GM12875 (cell line): ENCODE data around the gene TFEC.
"Not testable (repeated sequence)": the region's sequence is repeated elsewhere in the genome, so short reads cannot be mapped to it uniquely, and the experiment has no call there.

ENCODE experiments used
- H3K4me3 ChIP-seq: one replicate; pipeline ENCODE4 v1.5.1; 2011; ENCODE audit warnings: low read depth, low read length, control low read depth
- TF ChIP-seq, protein P1 (sequence below): IDR thresholded peaks from 2 replicates; pipeline ENCODE4 v1.5.1; 2011; ENCODE audit warnings: low read depth, mild to moderate bottlenecking, control low read depth, inconsistent platforms, low read length, moderate library complexity, borderline replicate concordance; ENCODE audit not compliant: insufficient read depth

The TFEC gene

DNA sequence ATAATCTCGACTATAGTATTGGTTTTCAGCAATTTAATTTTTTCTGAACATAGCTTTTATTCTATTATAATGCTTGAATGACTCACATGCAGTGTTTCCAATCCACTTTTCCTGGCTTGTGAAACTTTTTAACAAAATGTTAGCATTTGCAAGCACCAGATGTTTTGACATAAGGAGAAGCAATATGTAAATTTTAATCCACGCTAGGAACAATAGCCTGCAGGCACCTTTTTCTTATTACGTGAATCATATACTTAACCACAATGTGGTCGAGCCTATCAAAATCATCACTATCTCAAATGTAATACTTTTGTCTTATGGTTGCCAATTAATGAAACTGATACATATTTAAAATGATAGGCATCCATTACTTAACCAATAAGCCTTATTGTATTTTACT, 97.1 kb downstream of the TFEC start:
- TF ChIP-seq, protein P1, sequence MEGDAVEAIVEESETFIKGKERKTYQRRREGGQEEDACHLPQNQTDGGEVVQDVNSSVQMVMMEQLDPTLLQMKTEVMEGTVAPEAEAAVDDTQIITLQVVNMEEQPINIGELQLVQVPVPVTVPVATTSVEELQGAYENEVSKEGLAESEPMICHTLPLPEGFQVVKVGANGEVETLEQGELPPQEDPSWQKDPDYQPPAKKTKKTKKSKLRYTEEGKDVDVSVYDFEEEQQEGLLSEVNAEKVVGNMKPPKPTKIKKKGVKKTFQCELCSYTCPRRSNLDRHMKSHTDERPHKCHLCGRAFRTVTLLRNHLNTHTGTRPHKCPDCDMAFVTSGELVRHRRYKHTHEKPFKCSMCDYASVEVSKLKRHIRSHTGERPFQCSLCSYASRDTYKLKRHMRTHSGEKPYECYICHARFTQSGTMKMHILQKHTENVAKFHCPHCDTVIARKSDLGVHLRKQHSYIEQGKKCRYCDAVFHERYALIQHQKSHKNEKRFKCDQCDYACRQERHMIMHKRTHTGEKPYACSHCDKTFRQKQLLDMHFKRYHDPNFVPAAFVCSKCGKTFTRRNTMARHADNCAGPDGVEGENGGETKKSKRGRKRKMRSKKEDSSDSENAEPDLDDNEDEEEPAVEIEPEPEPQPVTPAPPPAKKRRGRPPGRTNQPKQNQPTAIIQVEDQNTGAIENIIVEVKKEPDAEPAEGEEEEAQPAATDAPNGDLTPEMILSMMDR, result no peak
- no peak overlapping the region for H3K4me3 ChIP-seq

- TF ChIP-seq, protein P1, result no peak
- H3K4me3 ChIP-seq, result no peak overlapping the region
Observed at GRCh38 chr7:115932880-115933279, 97.7 kb downstream of the TFEC start.

DNA sequence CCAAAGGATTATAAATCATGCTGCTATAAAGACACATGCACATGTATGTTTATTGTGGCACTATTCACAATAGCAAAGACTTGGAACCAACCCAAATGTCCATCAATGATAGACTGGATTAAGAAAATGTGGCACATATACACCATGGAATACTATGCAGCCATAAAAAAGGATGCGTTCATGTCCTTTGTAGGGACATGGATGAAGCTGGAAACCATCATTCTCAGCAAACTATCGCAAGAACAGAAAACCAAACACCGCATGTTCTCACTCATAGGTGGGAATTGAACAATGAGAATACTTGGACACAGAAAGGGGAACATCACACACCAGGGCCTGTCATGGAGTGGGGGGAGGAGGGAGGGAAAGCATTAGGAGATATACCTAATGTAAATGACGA, 100.4 kb downstream of the TFEC start:
- not testable (repeated sequence) for H3K4me3 ChIP-seq

DNA sequence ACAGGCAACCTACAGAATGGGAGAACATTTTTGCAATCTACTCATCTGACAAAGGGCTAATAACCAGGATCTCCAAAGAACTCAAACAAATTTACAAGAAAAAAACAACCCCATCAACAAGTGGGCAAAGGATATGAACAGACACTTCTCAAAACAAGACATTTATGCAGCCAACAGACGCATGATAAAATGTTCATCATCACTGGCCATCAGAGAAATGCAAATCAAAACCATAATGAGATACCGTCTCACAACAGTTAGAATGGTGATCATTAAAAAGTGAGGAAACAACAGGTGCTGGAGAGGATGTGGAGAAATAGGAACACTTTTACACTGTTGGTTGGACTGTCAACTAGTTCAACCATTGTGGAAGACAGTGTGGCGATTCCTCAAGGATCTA, 100.8 kb downstream of the TFEC start:
- not testable (repeated sequence) for H3K4me3 ChIP-seq

DNA sequence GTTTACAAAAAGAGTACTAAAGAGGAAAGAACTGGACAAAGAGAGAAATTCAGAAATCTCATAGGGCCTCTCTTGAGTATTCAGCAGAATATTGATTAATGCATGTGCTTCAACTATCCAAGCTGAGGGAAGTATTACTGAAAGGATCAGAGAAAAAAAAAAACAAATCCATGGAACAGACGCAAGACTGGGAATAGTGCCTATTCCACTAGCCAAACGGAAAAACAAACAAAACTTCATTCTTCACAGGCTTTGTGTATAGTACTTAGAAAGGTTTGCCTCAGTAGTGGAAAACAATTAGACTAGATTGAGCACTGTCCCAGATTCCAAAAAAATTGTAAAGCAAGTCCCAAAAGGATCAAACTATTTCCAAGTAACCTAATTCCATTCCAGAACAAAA, 106.2 kb downstream of the TFEC start:
- TF ChIP-seq, protein P1, result no peak
- no peak overlapping the region for H3K4me3 ChIP-seq

- TF ChIP-seq, protein P1, result no peak
- H3K4me3 ChIP-seq, result no peak overlapping the region
Observed at GRCh38 chr7:115920367-115920766, 110.2 kb downstream of the TFEC start.

DNA sequence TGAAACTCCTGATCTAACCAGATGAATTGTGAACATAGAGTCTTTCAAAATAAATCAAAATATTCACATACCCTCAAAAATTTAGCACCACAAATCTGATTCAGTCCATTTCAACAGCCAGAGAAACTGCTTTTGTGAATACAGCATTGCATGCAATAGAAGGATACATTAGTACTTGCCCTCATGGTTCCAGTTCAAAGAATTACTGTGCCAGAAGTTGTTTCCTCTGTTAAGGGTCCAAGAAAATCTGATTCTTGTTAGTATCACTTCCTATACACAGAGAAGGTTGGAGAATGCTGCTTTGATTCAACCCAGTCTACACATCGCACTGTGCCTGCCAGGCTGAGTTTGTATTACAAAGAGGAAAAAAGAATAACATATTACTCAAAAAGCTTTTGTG, 115.6 kb downstream of the TFEC start:
- TF ChIP-seq, protein P1, result no peak
- H3K4me3 ChIP-seq, result no peak overlapping the region

DNA sequence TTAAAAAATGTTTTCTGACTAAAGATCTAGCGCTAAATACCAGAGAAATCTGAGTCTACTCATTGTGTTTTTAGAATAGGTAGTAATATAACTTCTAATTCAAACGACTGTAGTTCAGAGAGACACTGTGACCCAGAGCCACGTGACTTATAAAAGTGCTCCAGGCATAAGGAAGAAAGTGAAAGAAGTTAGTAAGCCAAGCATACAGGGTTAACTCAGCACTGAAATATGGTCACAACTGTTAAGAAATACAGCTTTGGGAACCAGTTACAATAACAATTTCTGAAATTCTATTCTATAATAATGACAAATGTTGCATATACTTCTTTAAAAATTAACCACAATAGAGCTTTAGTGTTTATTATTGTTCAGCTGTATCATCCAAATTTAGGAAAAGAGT, 119.1 kb downstream of the TFEC start:
- no peak overlapping the region for H3K4me3 ChIP-seq
- TF ChIP-seq, protein P1, result no peak
